Smooth muscle cell (in vitro differentiated cells): ENCODE data around the gene RALGAPA1. TPM values are rescaled to one million over a fixed set of nuclear protein-coding genes. Genes with fewer than 3 reads are reported as not detected.

Experiments used
- DNase-seq: peaks from one replicate; lab custom pipeline; 2025; ENCODE audit not compliant: unreplicated experiment; lab: John Stamatoyannopoulos, UW
- H2AFZ ChIP-seq: fragments of 200-600 bp; sonication (generic); 2 replicates; pipeline ENCODE4 v1.6.0; 2016; ENCODE audit warnings: antibody characterized with exemption, low read depth, mild to moderate bottlenecking
- H3F3A ChIP-seq: fragments of 200-600 bp; sonication (generic); 2 replicates; pipeline ENCODE4 v1.6.0; 2017; ENCODE audit warnings: antibody characterized with exemption, low read depth
- H3K27ac ChIP-seq: fragments of 200-600 bp; sonication (generic); 2 replicates; pipeline ENCODE4 v1.5.1; 2016; ENCODE audit warnings: low read depth, mild to moderate bottlenecking
- H3K27me3 ChIP-seq: fragments of 200-600 bp; sonication (generic); 2 replicates; pipeline ENCODE4 v1.6.1; 2016; ENCODE audit warnings: low read depth, mild to moderate bottlenecking
- H3K36me3 ChIP-seq: fragments of 200-600 bp; sonication (generic); 2 replicates; pipeline ENCODE4 v1.5.1; 2016; ENCODE audit warnings: low read depth
- H3K4me1 ChIP-seq: fragments of 200-600 bp; sonication (generic); 2 replicates; pipeline ENCODE4 v1.5.1; 2016; ENCODE audit warnings: low read depth
- H3K4me2 ChIP-seq: fragments of 200-600 bp; sonication (generic); 2 replicates; pipeline ENCODE4 v1.6.0; 2016; ENCODE audit warnings: mild to moderate bottlenecking
- H3K4me3 ChIP-seq: fragments of 200-600 bp; sonication (generic); 2 replicates; pipeline ENCODE4 v1.5.1; 2016; ENCODE audit warnings: mild to moderate bottlenecking
- H3K79me2 ChIP-seq: fragments of 200-600 bp; sonication (generic); 2 replicates; pipeline ENCODE4 v1.6.0; 2016; ENCODE audit warnings: low read depth, mild to moderate bottlenecking
- H3K9ac ChIP-seq: fragments of 200-600 bp; sonication (generic); 2 replicates; pipeline ENCODE4 v1.6.0; 2016; ENCODE audit warnings: low read depth
- H3K9me3 ChIP-seq: fragments of 200-600 bp; sonication (generic); replicated peaks from 2 replicates; pipeline ENCODE4 v1.5.1; 2016; ENCODE audit warnings: low read depth
- H4K20me1 ChIP-seq: fragments of 200-600 bp; sonication (generic); 2 replicates; pipeline ENCODE4 v1.6.0; 2016; ENCODE audit warnings: low read depth
- CTCF ChIP-seq: fragments of 200-600 bp; sonication (generic); IDR thresholded peaks from 2 replicates; pipeline ENCODE4 v1.5.1; 2017; ENCODE audit warnings: borderline replicate concordance, mild to moderate bottlenecking, antibody characterized with exemption; ENCODE audit not compliant: insufficient read depth, poor library complexity, severe bottlenecking
- WGBS: methylation state at CpG from one replicate; pipeline ENCODE4 v1.1.7; 2016; ENCODE audit warnings: low lambda C conversion rate; 5-methylcytosine and 5-hydroxymethylcytosine counted together
- polyA plus RNA-seq: library from polyadenylated mRNA; unstranded; fragments of >200 nt; fragmentation: Nextera tagmentation; extraction: Ambion mirVana; gene quantifications from 2 replicates; pipeline ENCODE4 v1.2.1, GENCODE V29; 2016
- total RNA-seq: library from RNA; depleted of rRNA; stranded (reverse); fragments of >200 nt; gene quantifications from 2 replicates; pipeline ENCODE4 v1.2.3, GENCODE V29; 2014

RALGAPA1 gene
- total and polyA plus RNA-seq, 2 experiments from 2014 or later = 5.4 to 25.4 TPM

GRCh38 chr14:35539969-35540368 lies 269.1 kb downstream of the RALGAPA1 start:
- 86% methylated on average over 2 of the region's 2 CpGs for whole genome bisulfite sequencing
- no peak for TF ChIP-seq CTCF

GRCh38 chr14:35535483-35536112 lies 273.5 kb downstream of the RALGAPA1 start:
- Histone ChIP-seq H3F3A (no peaks in the 10 kb centered on the region), H4K20me1 (peaks cover 6% of the 10 kb centered on the region), H3K4me2 (peak overlapping the region; percentile 99), H3K9me3 (no peaks in the 10 kb centered on the region), H2AFZ (no peak overlapping the region), H3K79me2 (no peaks in the 10 kb centered on the region), H3K4me1 (peaks cover 12% of the 10 kb centered on the region), H3K9ac (no peak overlapping the region), H3K4me3 (peak overlapping the region; percentile 64), H3K27me3 (peaks cover 70% of the 10 kb centered on the region), H3K27ac (no peak overlapping the region), H3K36me3 (no peaks in the 10 kb centered on the region)
- DNase-seq = no peak
- TF ChIP-seq CTCF = no peak
- WGBS = 18% methylated on average over 32 of the region's 37 CpGs

More at GRCh38 chr14:35539969-35540368, 269.1 kb downstream of the RALGAPA1 start:
- no peak overlapping the region for H3K9ac ChIP-seq
- H2AFZ ChIP-seq = no peak overlapping the region
- H3K36me3 ChIP-seq = no peaks in the 10 kb centered on the region
- no peak overlapping the region for H3K4me2 ChIP-seq
- DNase-seq = no peak
- H3K27ac ChIP-seq = no peak overlapping the region
- H3K9me3 ChIP-seq = no peaks in the 10 kb centered on the region
- peaks cover 26% of the 10 kb centered on the region for H3K27me3 ChIP-seq
- no peaks in the 10 kb centered on the region for H3K79me2 ChIP-seq
- H3K4me1 ChIP-seq = peaks cover 1% of the 10 kb centered on the region
- H4K20me1 ChIP-seq = peaks cover 1% of the 10 kb centered on the region
- H3F3A ChIP-seq = no peaks in the 10 kb centered on the region
- no peak overlapping the region for H3K4me3 ChIP-seq

GRCh38 chr14:35534873-35535482 lies 274.1 kb downstream of the RALGAPA1 start:
- H3F3A ChIP-seq = no peaks in the 10 kb centered on the region
- peak; percentile 17 for DNase-seq
- H3K27ac ChIP-seq = no peak overlapping the region
- peak overlapping the region; percentile 64 for H3K4me3 ChIP-seq
- H3K4me1 ChIP-seq = peaks cover 12% of the 10 kb centered on the region
- no peak overlapping the region for H2AFZ ChIP-seq
- 6% methylated on average over 52 of the region's 55 CpGs for WGBS
- H3K9me3 ChIP-seq = no peaks in the 10 kb centered on the region
- H3K79me2 ChIP-seq = no peaks in the 10 kb centered on the region
- H3K36me3 ChIP-seq = no peaks in the 10 kb centered on the region
- no peak for TF ChIP-seq CTCF
- peaks cover 6% of the 10 kb centered on the region for H4K20me1 ChIP-seq
- H3K4me2 ChIP-seq = peak overlapping the region; percentile 99
- no peak overlapping the region for H3K9ac ChIP-seq
- peaks cover 76% of the 10 kb centered on the region for H3K27me3 ChIP-seq
